Mesenchymal stem cell (in vitro differentiated cells and primary cell): ENCODE results near the gene DOK5.

Experiments used
- DNase-seq: peaks from one replicate; pipeline ENCODE4 v3.0.0-alpha.2; 2013
- H2AFZ ChIP-seq: one replicate; pipeline ENCODE4 v1.6.1; 2013; ENCODE audit warnings: low read depth, mild to moderate bottlenecking, control low read depth, inconsistent platforms, low read length, moderate library complexity
- H2AK5ac ChIP-seq: 2 replicates; pipeline ENCODE4 v1.6.1; 2013; ENCODE audit warnings: low read length, moderate library complexity, mild to moderate bottlenecking, inconsistent platforms; ENCODE audit not compliant: severe bottlenecking
- H2BK120ac ChIP-seq: one replicate; pipeline ENCODE4 v1.6.1; 2013; ENCODE audit warnings: low read depth, mild to moderate bottlenecking, inconsistent platforms, low read length, moderate library complexity
- H2BK12ac ChIP-seq, 2 experiments: one replicate each; pipeline ENCODE4 v1.6.1; 2013; ENCODE audit warnings: inconsistent platforms in 2 of 2, low read length in 2 of 2, mild to moderate bottlenecking in 2 of 2, moderate library complexity in 2 of 2, control low read depth in 1 of 2
- H2BK15ac ChIP-seq: one replicate; pipeline ENCODE4 v1.6.1; 2013; ENCODE audit warnings: mild to moderate bottlenecking, low read depth, inconsistent platforms; ENCODE audit not compliant: poor library complexity, severe bottlenecking
- H2BK5ac ChIP-seq: 2 replicates; pipeline ENCODE4 v1.6.1; 2013; ENCODE audit warnings: low read depth, mild to moderate bottlenecking, low read length, control low read depth, inconsistent platforms; ENCODE audit not compliant: poor library complexity, severe bottlenecking
- H3K14ac ChIP-seq, 2 experiments: one replicate each; pipeline ENCODE4 v1.6.1; 2013; ENCODE audit warnings: inconsistent platforms in 2 of 2, low read length in 2 of 2, control low read depth in 1 of 2, mild to moderate bottlenecking in 1 of 2, moderate library complexity in 1 of 2
- H3K18ac ChIP-seq, 2 experiments: one replicate each; pipeline ENCODE4 v1.6.1; 2013; ENCODE audit warnings: inconsistent platforms in 2 of 2, low read length in 2 of 2, control low read depth in 1 of 2, low read depth in 1 of 2, mild to moderate bottlenecking in 1 of 2
- H3K23ac ChIP-seq, 2 experiments: one replicate each; pipeline ENCODE4 v1.6.1; 2013; ENCODE audit warnings: inconsistent platforms in 2 of 2, low read length in 2 of 2, mild to moderate bottlenecking in 2 of 2, moderate library complexity in 2 of 2, control low read depth in 1 of 2
- H3K27ac ChIP-seq: 2 replicates; pipeline ENCODE4 v1.5.1; 2013; ENCODE audit warnings: mild to moderate bottlenecking, moderate library complexity, low read length, control low read depth, inconsistent platforms; ENCODE audit not compliant: poor library complexity, severe bottlenecking
- H3K27me3 ChIP-seq, 2 experiments: 2 replicates each; pipeline versions ENCODE4 v1.6.1 to v1.7.0; 2013; ENCODE audit warnings: low read length in 2 of 2, mild to moderate bottlenecking in 2 of 2, moderate library complexity in 2 of 2, control low read depth in 1 of 2, inconsistent platforms in 1 of 2; ENCODE audit not compliant: control insufficient read depth in 1 of 2, insufficient read depth in 1 of 2
- H3K36me3 ChIP-seq, 2 experiments: 2 replicates each; pipeline versions ENCODE4 v1.6.1 to v1.7.0; 2013; ENCODE audit warnings: low read length in 2 of 2, control low read depth in 1 of 2, inconsistent platforms in 1 of 2, low read depth in 1 of 2, mild to moderate bottlenecking in 1 of 2; ENCODE audit not compliant: insufficient read depth in 2 of 2, control insufficient read depth in 1 of 2
- H3K4ac ChIP-seq, 2 experiments: one replicate each; pipeline ENCODE4 v1.6.1; 2013; ENCODE audit warnings: inconsistent platforms in 2 of 2, low read length in 2 of 2, mild to moderate bottlenecking in 2 of 2, moderate library complexity in 2 of 2, control low read depth in 1 of 2, low read depth in 1 of 2
- H3K4me1 ChIP-seq: 2 replicates; pipeline ENCODE4 v1.6.1; 2013; ENCODE audit warnings: low read depth, low read length, control low read depth; ENCODE audit not compliant: control insufficient read depth, insufficient read depth
- H3K4me2 ChIP-seq: 2 replicates; pipeline ENCODE4 v1.6.1; 2013; ENCODE audit warnings: low read length, mild to moderate bottlenecking, inconsistent platforms; ENCODE audit not compliant: poor library complexity, severe bottlenecking
- H3K4me3 ChIP-seq, 2 experiments: 2 replicates each; pipeline versions ENCODE4 v1.5.1 to v1.7.0; 2013; ENCODE audit warnings: low read length in 2 of 2, mild to moderate bottlenecking in 2 of 2, control low read depth in 1 of 2, low read depth in 1 of 2; ENCODE audit not compliant: insufficient read depth in 1 of 2
- H3K79me1 ChIP-seq: replicated peaks from 2 replicates; pipeline ENCODE4 v1.6.1; 2013; ENCODE audit warnings: mild to moderate bottlenecking, control low read depth, low read length, inconsistent platforms; ENCODE audit not compliant: poor library complexity, severe bottlenecking
- H3K9ac ChIP-seq: 2 replicates; pipeline ENCODE4 v1.7.0; 2013; ENCODE audit warnings: mild to moderate bottlenecking, low read length, moderate library complexity
- H3K9me3 ChIP-seq: 2 replicates; pipeline ENCODE4 v1.7.0; 2013; ENCODE audit warnings: mild to moderate bottlenecking, low read length; ENCODE audit not compliant: control insufficient read depth
- H4K8ac ChIP-seq: one replicate; pipeline ENCODE4 v1.6.1; 2013; ENCODE audit warnings: inconsistent platforms, mild to moderate bottlenecking, low read length, moderate library complexity
- H4K91ac ChIP-seq: one replicate; pipeline ENCODE4 v1.6.1; 2013; ENCODE audit warnings: mild to moderate bottlenecking, low read length, inconsistent platforms
- WGBS: methylation state at CpG from one replicate; pipeline ENCODE4 v1.1.7; 2013; ENCODE audit warnings: mixed read lengths; 5-methylcytosine and 5-hydroxymethylcytosine counted together

DOK5 gene

DNA sequence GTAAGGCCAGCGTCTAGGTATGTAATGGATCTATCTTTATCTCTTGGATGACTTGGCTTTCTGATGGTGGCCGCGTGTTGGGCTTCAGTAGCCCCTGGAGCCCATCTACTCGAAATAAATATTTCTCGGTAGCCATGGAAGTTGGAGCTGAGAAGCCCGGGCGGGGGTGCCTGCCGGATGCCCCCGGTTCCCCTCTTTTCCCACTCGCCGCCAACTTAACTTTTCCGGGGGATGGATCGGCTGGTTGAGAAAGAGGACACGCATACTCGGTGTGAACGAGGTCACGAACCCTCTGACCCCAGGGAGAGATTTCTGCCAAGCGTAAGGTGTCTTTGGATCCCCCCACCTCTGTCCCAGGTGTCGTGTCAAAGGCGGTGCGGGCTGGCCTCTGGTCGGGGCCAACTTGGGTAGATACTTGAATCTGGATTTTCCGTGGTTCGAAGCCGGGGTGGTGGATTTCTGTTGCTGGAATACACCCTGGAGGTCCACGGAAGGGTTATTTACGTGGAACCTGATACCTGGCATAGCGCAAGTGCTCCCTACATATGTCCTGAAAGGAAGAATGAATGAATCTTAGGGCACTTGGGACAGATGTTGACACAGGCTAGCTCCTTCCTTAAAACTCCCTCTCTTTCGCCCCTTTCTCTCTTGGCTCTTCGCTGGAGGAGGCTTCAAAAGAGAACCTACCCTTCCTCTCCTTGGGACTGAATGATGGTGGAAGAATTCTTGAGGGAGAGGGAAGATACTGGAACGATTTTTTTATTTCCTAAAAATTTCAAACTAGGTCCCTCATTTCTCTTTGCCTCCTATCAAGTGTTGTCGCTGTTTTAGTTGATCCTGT is 996 bp downstream of the DOK5 start:
- no peak overlapping the region for H2BK15ac ChIP-seq
- H3K18ac ChIP-seq = no peak overlapping the region

DNA sequence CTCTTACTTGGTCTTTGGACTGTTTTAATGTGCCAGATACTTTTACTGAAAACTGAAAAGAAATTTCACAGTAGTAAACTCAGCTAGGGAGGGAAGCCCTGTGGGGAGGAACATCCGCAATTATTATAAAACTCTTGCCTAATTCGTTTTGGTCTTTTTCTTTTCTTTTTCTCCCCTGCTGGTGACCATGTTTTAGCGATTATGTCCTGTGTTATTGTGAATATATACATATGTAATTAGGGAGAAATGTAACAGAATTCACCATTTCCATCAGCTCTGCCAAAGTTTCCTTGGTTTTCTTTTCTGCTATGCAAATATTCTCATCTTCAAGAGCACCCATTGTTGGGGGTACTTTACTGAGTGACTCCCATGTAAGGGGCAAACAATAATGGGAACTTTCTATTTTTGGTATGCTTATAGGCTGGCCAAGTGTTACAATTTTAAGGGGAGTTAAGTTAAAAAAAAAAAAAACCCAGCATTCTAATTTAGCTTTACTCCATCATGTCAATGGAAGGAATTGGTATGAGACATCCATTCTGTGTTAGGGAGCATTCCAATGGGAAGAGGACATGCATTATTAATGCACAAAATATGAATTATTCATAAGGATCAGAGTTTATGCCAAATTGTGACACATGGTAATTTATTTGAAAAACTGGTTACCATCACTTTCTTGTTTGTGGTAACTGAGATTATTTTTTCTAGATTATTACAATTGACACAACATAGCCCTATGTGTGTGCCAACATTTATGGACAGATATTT is 2.0 kb downstream of the DOK5 start:
- H2AFZ ChIP-seq = no peak overlapping the region
- peaks cover 0 to 35% of the 10 kb centered on the region in 2 experiments for H3K27me3 ChIP-seq
- H3K14ac ChIP-seq = no peak overlapping the region
- no CpG with 5 or more reads among the region's 3 CpGs for WGBS
- no peak overlapping the region for H4K8ac ChIP-seq
- H3K4me1 ChIP-seq = peaks cover 12% of the 10 kb centered on the region
- no peak overlapping the region for H3K4ac ChIP-seq
- H3K27ac ChIP-seq = no peak overlapping the region
- no peak overlapping the region for H2BK5ac ChIP-seq
- no peaks in the 10 kb centered on the region for H3K79me1 ChIP-seq
- no peaks in the 10 kb centered on the region for H3K36me3 ChIP-seq
- no peak overlapping the region for H3K23ac ChIP-seq
- peak overlapping the region; percentile 94 for H3K9ac ChIP-seq
- H2BK12ac ChIP-seq = no peak overlapping the region
- H2BK120ac ChIP-seq = no peak overlapping the region
- no peak overlapping the region for H2AK5ac ChIP-seq
- no peak overlapping the region for H2BK15ac ChIP-seq
- peak overlapping the region in 1 of 2 experiments; percentile 96 for H3K4me3 ChIP-seq
- no peaks in the 10 kb centered on the region for H3K9me3 ChIP-seq
- no peak overlapping the region for H3K18ac ChIP-seq
- no peak overlapping the region for H3K4me2 ChIP-seq
- no peak for DNase-seq
- H4K91ac ChIP-seq = no peak overlapping the region

More for the DNA sequence above, 996 bp downstream of the DOK5 start:
- Histone ChIP-seq H3K4me1 (peaks cover 12% of the 10 kb centered on the region), H3K14ac (no peak overlapping the region), H2BK12ac (no peak overlapping the region), H3K9ac (peak overlapping the region; percentile 94), H2AFZ (no peak overlapping the region), H3K4me3 (peak overlapping the region in 1 of 2 experiments; percentile 96), H3K36me3 (no peaks in the 10 kb centered on the region), H3K27me3 (peaks cover 0 to 35% of the 10 kb centered on the region in 2 experiments), H4K8ac (no peak overlapping the region), H3K79me1 (no peaks in the 10 kb centered on the region), H3K23ac (no peak overlapping the region), H4K91ac (no peak overlapping the region), H3K4ac (no peak overlapping the region), H3K27ac (no peak overlapping the region), H2BK120ac (no peak overlapping the region), H3K9me3 (no peaks in the 10 kb centered on the region), H3K4me2 (peak overlapping the region; percentile 54), H2AK5ac (no peak overlapping the region), H2BK5ac (no peak overlapping the region)
- WGBS = 4% methylated on average over 27 of the region's 32 CpGs
- no peak for DNase-seq

DNA sequence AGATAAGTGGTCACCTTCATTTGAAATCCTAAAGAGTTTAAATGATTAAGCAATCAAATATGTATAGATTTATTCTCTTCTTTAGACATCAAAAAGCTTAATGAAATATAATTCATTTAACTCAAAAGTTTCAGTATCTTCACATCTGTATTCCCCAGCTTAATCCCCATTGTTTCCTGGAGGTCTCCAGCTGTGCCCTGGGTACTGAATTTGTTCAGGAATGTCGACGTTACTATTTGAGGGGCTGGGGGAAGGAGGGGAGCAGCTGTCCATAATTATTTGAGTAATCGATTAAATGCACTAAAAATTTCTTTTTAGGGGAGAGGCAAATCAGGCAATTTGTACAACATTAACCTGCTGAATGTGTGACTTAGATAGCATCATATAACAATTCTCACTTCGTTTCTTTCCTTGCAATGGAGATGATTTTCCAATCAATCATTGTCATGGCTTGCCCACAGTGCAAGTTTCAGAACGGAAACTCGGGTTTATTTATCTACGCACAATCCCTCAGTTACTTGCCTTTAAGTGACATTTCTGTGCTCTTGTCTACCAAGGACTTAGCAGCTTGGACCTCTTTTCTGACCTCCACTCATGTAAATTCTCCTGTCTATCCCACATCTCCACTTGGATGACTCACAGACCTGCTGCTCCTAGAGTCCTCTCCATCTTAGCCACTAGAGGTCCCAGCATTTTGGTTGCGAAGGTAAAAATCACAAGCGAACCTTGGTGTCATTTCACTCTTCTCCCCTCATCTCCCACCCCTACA is 3.9 kb downstream of the DOK5 start:
- Histone ChIP-seq H2BK12ac (no peak overlapping the region), H3K4me2 (no peak overlapping the region), H3K9ac (no peak overlapping the region), H3K18ac (no peak overlapping the region), H2BK15ac (no peak overlapping the region), H3K79me1 (no peaks in the 10 kb centered on the region), H3K27ac (no peak overlapping the region), H2BK120ac (no peak overlapping the region), H3K4me3 (no peak overlapping the region), H3K36me3 (no peaks in the 10 kb centered on the region), H3K4me1 (peaks cover 12% of the 10 kb centered on the region), H4K91ac (no peak overlapping the region), H3K14ac (no peak overlapping the region), H2AK5ac (no peak overlapping the region), H3K4ac (no peak overlapping the region), H3K23ac (no peak overlapping the region), H3K9me3 (no peaks in the 10 kb centered on the region), H4K8ac (no peak overlapping the region), H3K27me3 (peaks cover 0 to 31% of the 10 kb centered on the region in 2 experiments), H2AFZ (no peak overlapping the region), H2BK5ac (no peak overlapping the region)
- DNase-seq = no peak
- WGBS = 55% methylated on average over 8 of the region's 9 CpGs
